ENCODE results near the gene ITGA5. TPM values are rescaled to one million over a fixed set of nuclear protein-coding genes. Genes with fewer than 3 reads are reported as not detected.

The ITGA5 gene
- total RNA-seq, 1 experiment from 2014 or later, result 49.7 TPM

DNA sequence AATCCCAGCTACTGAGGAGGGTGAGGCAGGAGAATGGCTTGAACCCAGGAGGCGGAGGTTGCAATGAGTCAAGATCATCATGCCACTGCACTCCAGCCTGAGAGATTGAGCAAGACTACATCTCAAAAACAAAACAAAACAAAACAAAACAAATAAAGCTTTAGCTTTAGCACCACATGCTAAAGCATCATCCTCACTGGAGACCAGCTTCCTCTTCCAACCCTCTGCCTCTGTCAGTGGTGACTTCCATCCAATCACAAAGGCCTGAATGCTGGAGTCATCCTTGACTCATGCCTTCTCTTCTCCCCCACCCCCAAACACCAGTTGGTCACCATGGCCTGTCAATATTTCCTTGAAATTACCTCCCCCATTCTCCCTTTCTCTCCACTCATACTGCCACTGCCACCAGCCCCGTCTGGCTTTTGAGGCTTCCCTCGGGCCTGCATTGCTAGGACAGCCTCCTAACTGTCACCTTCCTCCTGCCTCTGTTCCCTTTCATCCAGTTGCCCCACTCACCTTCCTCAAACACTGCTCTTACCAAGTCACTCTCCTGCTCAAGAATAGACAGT, 35.9 kb downstream of the ITGA5 start:
- no peak for DNase-seq (ENCODE audit: low read depth, low spot score)
- Histone ChIP-seq H2AFZ (ENCODE audit: low read depth, low read length, poor library complexity, severe bottlenecking) (no peak overlapping the region), H3K4me2 (ENCODE audit: low read length) (peak overlapping the region; percentile 26; the same call in 1 of the 2 replicates), H3K27me3 (ENCODE audit: insufficient read depth, low read length) (no peaks in the 10 kb centered on the region), H3K4me3 (replicated peaks in 1 of 2; ENCODE audit: low read depth in 1 of 2, low read length in 2 of 2) (no peak overlapping the region), H3K4me1 (ENCODE audit: control insufficient read depth in 1 of 2, insufficient read depth in 2 of 2, low read length in 2 of 2) (peaks cover 18 to 59% of the 10 kb centered on the region in 2 experiments), H3K9ac (ENCODE audit: low read length) (no peak overlapping the region), H3K9me3 (ENCODE audit: control insufficient read depth in 1 of 2, insufficient read depth in 1 of 2, low read depth in 1 of 2, low read length in 2 of 2) (no peaks in the 10 kb centered on the region), H4K20me1 (ENCODE audit: insufficient read depth) (no peaks in the 10 kb centered on the region), H3K79me2 (ENCODE audit: insufficient read depth, low read length) (peaks cover 5% of the 10 kb centered on the region; the same call in 1 of the 2 replicates), H3K9me2 (ENCODE audit: insufficient read depth) (no peaks in the 10 kb centered on the region), H3K36me3 (ENCODE audit: control insufficient read depth in 1 of 2, insufficient read depth in 2 of 2, low read length in 2 of 2) (no peaks in the 10 kb centered on the region), H3K27ac (ENCODE audit: low read depth, low read length) (no peak overlapping the region)
- BruUV-seq (replicated peaks), result no TSS peak
- intact Hi-C loops (cut with micrococcal nuclease), result no loop called here
- RAD21 ChIA-PET (ENCODE audit: low non-redundant PET in 1 of 2, low total read pairs in 2 of 2, uncharacterized antibody in 2 of 2, unreplicated experiment in 2 of 2), result interaction anchor here in 1 of 2 experiments (0.6 kb wide), 1 partner anchor 163 kb away, joined by 4 read pairs; no protein-coding TSS in a partner anchor
- no peak for TF ChIP-seq SP1 (IDR thresholded peaks at IDR 0.05; ENCODE audit: low read depth)
- no peak for TF ChIP-seq TCF7L2 (IDR thresholded peaks at IDR 0.05; ENCODE audit: borderline replicate concordance, extremely low read depth, insufficient read depth, insufficient read length)
- no peak for TF ChIP-seq ZFX (IDR thresholded peaks at IDR 0.05)
- no peak for TF ChIP-seq SRF (IDR thresholded peaks at IDR 0.05; ENCODE audit: low read depth)
- no peak for TF ChIP-seq RAD21 (IDR thresholded peaks at IDR 0.05; ENCODE audit: low read depth)
- TF ChIP-seq EZH2phosphoT487 (IDR thresholded peaks at IDR 0.05; ENCODE audit: borderline replicate concordance), result no peak
- TF ChIP-seq CBX3 (IDR thresholded peaks at IDR 0.05; ENCODE audit: low read depth), result no peak
- TF ChIP-seq EZH2 (IDR thresholded peaks at IDR 0.05), result no peak
- no peak for TF ChIP-seq JUND (IDR thresholded peaks at IDR 0.05)
- TF ChIP-seq, protein P1, sequence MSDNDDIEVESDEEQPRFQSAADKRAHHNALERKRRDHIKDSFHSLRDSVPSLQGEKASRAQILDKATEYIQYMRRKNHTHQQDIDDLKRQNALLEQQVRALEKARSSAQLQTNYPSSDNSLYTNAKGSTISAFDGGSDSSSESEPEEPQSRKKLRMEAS (IDR thresholded peaks at IDR 0.05), result no peak
- TF ChIP-seq, protein P2, sequence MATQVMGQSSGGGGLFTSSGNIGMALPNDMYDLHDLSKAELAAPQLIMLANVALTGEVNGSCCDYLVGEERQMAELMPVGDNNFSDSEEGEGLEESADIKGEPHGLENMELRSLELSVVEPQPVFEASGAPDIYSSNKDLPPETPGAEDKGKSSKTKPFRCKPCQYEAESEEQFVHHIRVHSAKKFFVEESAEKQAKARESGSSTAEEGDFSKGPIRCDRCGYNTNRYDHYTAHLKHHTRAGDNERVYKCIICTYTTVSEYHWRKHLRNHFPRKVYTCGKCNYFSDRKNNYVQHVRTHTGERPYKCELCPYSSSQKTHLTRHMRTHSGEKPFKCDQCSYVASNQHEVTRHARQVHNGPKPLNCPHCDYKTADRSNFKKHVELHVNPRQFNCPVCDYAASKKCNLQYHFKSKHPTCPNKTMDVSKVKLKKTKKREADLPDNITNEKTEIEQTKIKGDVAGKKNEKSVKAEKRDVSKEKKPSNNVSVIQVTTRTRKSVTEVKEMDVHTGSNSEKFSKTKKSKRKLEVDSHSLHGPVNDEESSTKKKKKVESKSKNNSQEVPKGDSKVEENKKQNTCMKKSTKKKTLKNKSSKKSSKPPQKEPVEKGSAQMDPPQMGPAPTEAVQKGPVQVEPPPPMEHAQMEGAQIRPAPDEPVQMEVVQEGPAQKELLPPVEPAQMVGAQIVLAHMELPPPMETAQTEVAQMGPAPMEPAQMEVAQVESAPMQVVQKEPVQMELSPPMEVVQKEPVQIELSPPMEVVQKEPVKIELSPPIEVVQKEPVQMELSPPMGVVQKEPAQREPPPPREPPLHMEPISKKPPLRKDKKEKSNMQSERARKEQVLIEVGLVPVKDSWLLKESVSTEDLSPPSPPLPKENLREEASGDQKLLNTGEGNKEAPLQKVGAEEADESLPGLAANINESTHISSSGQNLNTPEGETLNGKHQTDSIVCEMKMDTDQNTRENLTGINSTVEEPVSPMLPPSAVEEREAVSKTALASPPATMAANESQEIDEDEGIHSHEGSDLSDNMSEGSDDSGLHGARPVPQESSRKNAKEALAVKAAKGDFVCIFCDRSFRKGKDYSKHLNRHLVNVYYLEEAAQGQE (IDR thresholded peaks at IDR 0.05; ENCODE audit: low read depth), result no peak
- TF ChIP-seq, protein P3, sequence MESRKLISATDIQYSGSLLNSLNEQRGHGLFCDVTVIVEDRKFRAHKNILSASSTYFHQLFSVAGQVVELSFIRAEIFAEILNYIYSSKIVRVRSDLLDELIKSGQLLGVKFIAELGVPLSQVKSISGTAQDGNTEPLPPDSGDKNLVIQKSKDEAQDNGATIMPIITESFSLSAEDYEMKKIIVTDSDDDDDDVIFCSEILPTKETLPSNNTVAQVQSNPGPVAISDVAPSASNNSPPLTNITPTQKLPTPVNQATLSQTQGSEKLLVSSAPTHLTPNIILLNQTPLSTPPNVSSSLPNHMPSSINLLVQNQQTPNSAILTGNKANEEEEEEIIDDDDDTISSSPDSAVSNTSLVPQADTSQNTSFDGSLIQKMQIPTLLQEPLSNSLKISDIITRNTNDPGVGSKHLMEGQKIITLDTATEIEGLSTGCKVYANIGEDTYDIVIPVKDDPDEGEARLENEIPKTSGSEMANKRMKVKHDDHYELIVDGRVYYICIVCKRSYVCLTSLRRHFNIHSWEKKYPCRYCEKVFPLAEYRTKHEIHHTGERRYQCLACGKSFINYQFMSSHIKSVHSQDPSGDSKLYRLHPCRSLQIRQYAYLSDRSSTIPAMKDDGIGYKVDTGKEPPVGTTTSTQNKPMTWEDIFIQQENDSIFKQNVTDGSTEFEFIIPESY (IDR thresholded peaks at IDR 0.05; ENCODE audit: extremely low read depth, insufficient replicate concordance, low read length), result no peak
- no peak for TF ChIP-seq SIN3A (IDR thresholded peaks at IDR 0.05; ENCODE audit: low read depth)
- no peak for TF ChIP-seq ZNF274 (IDR thresholded peaks at IDR 0.05; ENCODE audit: low read depth, low read length)
- no peak for ATAC-seq
- POLR2A ChIA-PET, result no interaction called here
- CTCF ChIA-PET, result interaction anchor here (0.6 to 5.5 kb wide), 7 partner anchors 10 to 131 kb away, joined by 3 to 51 read pairs (median 4); no protein-coding TSS in a partner anchor
